Tibial nerve (tissue), 4 donors: ENCODE data around the gene PRKCSH.

Experiments
- EP300 ChIP-seq, 2 donors: sonication (generic); formaldehyde crosslinking; IDR thresholded peaks; one replicate each; pipeline ENCODE4 v1.6.1; 2017; ENCODE audit warnings: antibody characterized with exemption in 2 of 2, mild to moderate bottlenecking in 1 of 2
- POLR2A ChIP-seq, 2 donors: fragments of 450-650 bp; IDR thresholded peaks; one replicate each; pipeline ENCODE4 v1.6.1; 2017; ENCODE audit warnings: antibody characterized with exemption in 2 of 2, mild to moderate bottlenecking in 2 of 2, moderate library complexity in 2 of 2
- TF ChIP-seq, protein P1 (sequence below), 5 experiments: fragments of 200-600 bp in 3 of 5; fragments of 450-650 bp in 2 of 5; sonication (generic) in 3 of 5; IDR thresholded peaks; one replicate each; pipeline ENCODE4 v1.5.1; 2016 to 2019; ENCODE audit warnings: antibody characterized with exemption in 5 of 5, mild to moderate bottlenecking in 3 of 5, moderate library complexity in 2 of 5

DNA sequence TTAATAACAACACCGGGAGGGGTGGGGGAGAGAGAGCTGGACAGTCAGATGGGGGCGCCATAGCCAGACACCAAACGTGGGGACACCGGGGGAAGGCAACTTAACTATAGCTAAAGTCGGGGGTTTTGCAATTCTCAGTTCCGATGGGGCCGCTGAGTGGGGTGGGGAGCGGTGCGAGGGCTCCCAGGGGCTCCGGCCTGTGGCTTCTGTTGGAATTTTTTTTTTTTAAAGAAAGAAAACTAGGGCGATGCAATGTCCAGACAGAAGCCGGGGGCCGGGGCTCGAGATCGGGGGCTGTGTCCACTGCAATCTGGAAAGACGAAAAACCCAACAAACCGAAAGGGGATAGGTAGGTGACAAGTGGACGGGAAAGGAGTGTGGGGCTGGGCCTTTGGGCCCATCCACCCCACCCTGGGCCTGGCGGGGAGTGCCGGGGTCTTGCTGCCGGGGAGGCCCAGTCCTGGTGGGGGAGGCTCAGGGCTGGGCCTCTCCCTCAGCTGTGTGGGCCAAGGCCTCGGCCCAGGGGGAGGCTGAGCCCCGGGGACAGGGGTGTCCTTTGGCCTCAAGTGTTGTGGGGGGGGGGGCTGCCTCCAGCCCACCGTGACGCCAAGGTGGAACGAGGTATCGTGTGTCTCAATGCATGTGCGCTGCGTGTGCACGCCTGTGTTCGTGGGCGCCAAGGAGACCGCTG is 17.3 kb downstream of the PRKCSH start:
- TF ChIP-seq, protein P1, sequence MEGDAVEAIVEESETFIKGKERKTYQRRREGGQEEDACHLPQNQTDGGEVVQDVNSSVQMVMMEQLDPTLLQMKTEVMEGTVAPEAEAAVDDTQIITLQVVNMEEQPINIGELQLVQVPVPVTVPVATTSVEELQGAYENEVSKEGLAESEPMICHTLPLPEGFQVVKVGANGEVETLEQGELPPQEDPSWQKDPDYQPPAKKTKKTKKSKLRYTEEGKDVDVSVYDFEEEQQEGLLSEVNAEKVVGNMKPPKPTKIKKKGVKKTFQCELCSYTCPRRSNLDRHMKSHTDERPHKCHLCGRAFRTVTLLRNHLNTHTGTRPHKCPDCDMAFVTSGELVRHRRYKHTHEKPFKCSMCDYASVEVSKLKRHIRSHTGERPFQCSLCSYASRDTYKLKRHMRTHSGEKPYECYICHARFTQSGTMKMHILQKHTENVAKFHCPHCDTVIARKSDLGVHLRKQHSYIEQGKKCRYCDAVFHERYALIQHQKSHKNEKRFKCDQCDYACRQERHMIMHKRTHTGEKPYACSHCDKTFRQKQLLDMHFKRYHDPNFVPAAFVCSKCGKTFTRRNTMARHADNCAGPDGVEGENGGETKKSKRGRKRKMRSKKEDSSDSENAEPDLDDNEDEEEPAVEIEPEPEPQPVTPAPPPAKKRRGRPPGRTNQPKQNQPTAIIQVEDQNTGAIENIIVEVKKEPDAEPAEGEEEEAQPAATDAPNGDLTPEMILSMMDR (IDR thresholded peaks at IDR 0.05), result no peak
- TF ChIP-seq EP300 (IDR thresholded peaks at IDR 0.05) (no peak), POLR2A (IDR thresholded peaks at IDR 0.05) (no peak)
